Measurements from ENCODE around the gene TFR2. TPM values are rescaled to one million over a fixed set of nuclear protein-coding genes. Genes with fewer than 3 reads are reported as not detected.

TFR2 gene
- total and polyA plus RNA-seq, 9 of the 15 experiments (the other 6 are each of a cell fraction or from before 2014, with no cell fraction given) = 3.8 to 123 (median 51.1) TPM

GRCh38 chr7:100673302-100673941, 32.1 kb upstream of the TFR2 start, which contains the start of gene GNB2 (continued):
- TF ChIP-seq ZFP91 (CRISPR knock-in tag; IDR thresholded peaks at IDR 0.05) = 0 out of 2 replicates have a peak, but pooled peaks have one; percentile 58
- no peak for TF ChIP-seq ZC3H8 (IDR thresholded peaks at IDR 0.05)
- TF ChIP-seq OTX1 (CRISPR knock-in tag; IDR thresholded peaks at IDR 0.05) = peak; percentile 68; the same call in 1 of the 2 replicates
- TF ChIP-seq STAT6 (CRISPR knock-in tag; IDR thresholded peaks at IDR 0.05) = no peak
- peak; percentile 78 for TF ChIP-seq POLR2G (IDR thresholded peaks at IDR 0.05; ENCODE audit: low read depth, low read length)
- TF ChIP-seq NCOA1 (IDR thresholded peaks at IDR 0.05; ENCODE audit: low read depth) = peak; percentile 53; the same call in 1 of the 2 replicates
- no peak for TF ChIP-seq ZNF785 (CRISPR knock-in tag; IDR thresholded peaks at IDR 0.05)
- no peak for TF ChIP-seq HOXB6 (CRISPR knock-in tag; IDR thresholded peaks at IDR 0.05; ENCODE audit: borderline replicate concordance)
- TF ChIP-seq ATF7 (IDR thresholded peaks at IDR 0.05) = peak; percentile 100
- no peak for TF ChIP-seq FUS (optimal IDR thresholded peaks at IDR 0.05; ENCODE audit: low read depth, low read length)
- peak; percentile 80; the same call in 1 of the 2 replicates for TF ChIP-seq GABPB1 (CRISPR knock-in tag; IDR thresholded peaks at IDR 0.05)
- TF ChIP-seq MBD2 (IDR thresholded peaks at IDR 0.05; ENCODE audit: borderline replicate concordance, low read depth) = peak; percentile 98
- peak; percentile 73; the same call in 1 of the 2 replicates for TF ChIP-seq ZBED1 (IDR thresholded peaks at IDR 0.05)
- no peak for TF ChIP-seq ZNF280B (CRISPR knock-in tag; IDR thresholded peaks at IDR 0.05)
- no peak for TF ChIP-seq ZNF124 (CRISPR knock-in tag; IDR thresholded peaks at IDR 0.05)
- TF ChIP-seq BCLAF1 (IDR thresholded peaks at IDR 0.05; ENCODE audit: borderline replicate concordance in 1 of 2, control insufficient read depth in 1 of 2, low read depth in 2 of 2, low read length in 1 of 2) = peak; percentile 69 to 98; a peak in 2 of 4 replicates

All from K562 (cell line).